ENCODE measurements around the gene FOXI1.

FOXI1 gene

DNA sequence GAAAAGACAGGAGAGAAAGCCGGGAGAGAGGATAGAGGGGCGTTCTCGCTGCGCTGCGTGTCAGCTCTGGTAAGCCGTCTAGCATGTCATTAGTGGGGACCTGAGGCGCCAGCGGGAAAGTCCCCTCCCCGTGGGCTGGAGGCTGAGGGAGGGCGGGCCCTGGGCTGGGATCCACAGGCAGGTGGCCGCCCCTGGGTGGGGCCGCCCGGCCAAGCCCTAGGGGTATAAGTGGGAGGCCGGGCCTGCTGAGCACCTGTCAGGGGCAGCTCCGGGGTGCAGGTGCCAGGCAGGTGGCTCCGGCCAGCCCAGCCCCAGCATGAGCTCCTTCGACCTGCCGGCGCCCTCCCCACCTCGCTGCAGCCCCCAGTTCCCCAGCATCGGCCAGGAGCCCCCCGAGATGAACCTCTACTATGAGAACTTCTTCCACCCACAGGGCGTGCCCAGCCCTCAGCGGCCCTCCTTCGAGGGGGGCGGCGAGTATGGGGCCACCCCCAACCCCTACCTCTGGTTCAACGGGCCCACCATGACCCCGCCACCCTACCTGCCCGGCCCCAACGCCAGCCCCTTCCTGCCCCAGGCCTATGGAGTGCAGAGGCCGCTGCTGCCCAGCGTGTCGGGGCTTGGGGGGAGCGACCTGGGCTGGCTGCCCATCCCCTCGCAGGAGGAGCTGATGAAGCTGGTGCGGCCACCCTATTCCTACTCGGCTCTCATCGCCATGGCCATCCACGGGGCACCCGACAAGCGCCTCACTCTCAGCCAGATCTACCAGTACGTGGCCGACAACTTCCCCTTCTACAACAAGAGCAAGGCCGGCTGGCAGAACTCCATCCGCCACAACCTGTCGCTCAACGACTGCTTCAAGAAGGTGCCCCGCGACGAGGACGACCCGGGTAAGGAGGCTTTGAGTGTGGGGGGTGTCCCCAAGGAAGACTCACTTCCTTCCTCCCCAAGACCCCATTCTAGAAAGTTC is at the start of gene FOXI1:
Gene FOXI1 (plus strand): TSS at position 256 of the 970 bp plus-strand sequence. CDS start 61 bp downstream, at position 317.
- DNase-seq = no peak
- TF ChIP-seq, protein P1, sequence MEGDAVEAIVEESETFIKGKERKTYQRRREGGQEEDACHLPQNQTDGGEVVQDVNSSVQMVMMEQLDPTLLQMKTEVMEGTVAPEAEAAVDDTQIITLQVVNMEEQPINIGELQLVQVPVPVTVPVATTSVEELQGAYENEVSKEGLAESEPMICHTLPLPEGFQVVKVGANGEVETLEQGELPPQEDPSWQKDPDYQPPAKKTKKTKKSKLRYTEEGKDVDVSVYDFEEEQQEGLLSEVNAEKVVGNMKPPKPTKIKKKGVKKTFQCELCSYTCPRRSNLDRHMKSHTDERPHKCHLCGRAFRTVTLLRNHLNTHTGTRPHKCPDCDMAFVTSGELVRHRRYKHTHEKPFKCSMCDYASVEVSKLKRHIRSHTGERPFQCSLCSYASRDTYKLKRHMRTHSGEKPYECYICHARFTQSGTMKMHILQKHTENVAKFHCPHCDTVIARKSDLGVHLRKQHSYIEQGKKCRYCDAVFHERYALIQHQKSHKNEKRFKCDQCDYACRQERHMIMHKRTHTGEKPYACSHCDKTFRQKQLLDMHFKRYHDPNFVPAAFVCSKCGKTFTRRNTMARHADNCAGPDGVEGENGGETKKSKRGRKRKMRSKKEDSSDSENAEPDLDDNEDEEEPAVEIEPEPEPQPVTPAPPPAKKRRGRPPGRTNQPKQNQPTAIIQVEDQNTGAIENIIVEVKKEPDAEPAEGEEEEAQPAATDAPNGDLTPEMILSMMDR (IDR thresholded peaks at IDR 0.05) = no peak
- Histone ChIP-seq H3K27me3 (no peaks in the 10 kb centered on the region), H3K9me3 (no peaks in the 10 kb centered on the region), H3K4me1 (no peaks in the 10 kb centered on the region), H3K4me3 (no peak within 1 kb of the TSS), H3K36me3 (no peaks in the 10 kb centered on the region), H3K27ac (no peak within 1 kb of the TSS)
- intact Hi-C loops (cut with DNase I; ENCODE audit: low total_unique reads) = loop anchor here (10.0 kb wide), 1 partner anchor 309 kb away; no protein-coding TSS in a partner anchor

DNA sequence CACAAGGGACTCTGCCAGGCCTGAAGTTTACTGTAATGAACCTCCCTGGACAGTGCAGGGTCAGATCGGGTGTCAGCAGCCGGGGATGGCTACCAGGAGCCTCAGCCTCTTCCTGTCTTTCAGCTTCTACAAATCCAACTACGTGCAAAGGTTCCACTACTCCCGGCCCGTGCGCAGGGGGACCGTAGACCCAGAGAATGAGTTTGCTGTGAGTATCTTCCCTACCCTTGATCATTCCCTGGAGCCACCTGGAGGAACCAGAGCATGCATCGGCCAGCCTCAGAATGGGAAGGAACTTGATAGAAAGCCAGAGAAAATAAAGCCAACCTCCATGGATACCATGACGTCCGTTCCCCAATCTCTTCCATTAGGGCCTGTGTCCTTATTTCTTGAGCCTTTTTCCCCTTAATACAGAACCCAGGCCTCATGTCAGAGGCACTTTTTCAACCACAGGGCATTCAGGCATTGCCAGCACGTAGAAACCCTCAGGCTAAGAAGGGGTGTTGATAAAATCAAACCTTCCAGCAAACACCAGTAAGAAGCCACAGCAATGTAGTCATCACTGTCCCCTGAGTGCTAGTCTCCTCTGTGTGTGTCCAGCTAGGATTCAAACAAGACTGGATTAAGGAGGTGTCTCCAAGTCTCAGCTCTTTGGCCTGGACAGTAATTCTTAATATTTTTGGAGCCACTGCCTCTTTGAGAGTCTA is 49.0 kb upstream of the FOXI1 start:
- TF ChIP-seq, protein P1 (IDR thresholded peaks at IDR 0.05) = no peak
- intact Hi-C loops (cut with DNase I; ENCODE audit: low total_unique reads) = no loop called here

DNA sequence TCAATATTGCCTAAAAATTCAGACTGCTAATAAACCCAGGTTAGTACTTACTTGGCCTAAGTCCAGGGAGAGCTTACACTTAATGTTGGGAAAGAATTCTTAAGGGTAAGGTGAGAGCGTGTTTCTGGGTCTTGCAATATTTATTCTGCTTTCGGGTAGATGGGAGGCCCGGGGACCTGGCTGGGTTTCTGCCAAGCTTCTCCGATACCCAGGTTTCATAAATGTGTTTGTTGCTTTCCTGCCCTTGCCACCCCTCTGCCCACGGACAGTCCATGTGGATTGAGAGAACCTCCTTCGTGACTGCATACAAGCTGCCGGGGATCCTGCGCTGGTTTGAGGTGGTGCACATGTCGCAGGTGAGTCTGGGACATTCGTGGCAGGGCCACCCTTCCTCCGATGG is 48.4 kb upstream of the FOXI1 start:
- Histone ChIP-seq H3K27me3 (peaks cover 0 to 2% of the 10 kb centered on the region in 2 donors), H3K9me3 (no peaks in the 10 kb centered on the region), H3K4me3 (no peak overlapping the region), H3K27ac (no peak overlapping the region), H3K36me3 (no peaks in the 10 kb centered on the region), H3K4me1 (no peaks in the 10 kb centered on the region)
- intact Hi-C loops (cut with DNase I; ENCODE audit: low total_unique reads) = no loop called here
- TF ChIP-seq, protein P1 (IDR thresholded peaks at IDR 0.05) = no peak
- no peak for DNase-seq

More for the DNA sequence above, 49.0 kb upstream of the FOXI1 start:
- Histone ChIP-seq H3K36me3 (no peaks in the 10 kb centered on the region), H3K27me3 (peaks cover 0 to 2% of the 10 kb centered on the region in 2 donors), H3K27ac (no peak overlapping the region), H3K4me1 (no peaks in the 10 kb centered on the region), H3K4me3 (no peak overlapping the region), H3K9me3 (no peaks in the 10 kb centered on the region)
- no peak for DNase-seq

DNA sequence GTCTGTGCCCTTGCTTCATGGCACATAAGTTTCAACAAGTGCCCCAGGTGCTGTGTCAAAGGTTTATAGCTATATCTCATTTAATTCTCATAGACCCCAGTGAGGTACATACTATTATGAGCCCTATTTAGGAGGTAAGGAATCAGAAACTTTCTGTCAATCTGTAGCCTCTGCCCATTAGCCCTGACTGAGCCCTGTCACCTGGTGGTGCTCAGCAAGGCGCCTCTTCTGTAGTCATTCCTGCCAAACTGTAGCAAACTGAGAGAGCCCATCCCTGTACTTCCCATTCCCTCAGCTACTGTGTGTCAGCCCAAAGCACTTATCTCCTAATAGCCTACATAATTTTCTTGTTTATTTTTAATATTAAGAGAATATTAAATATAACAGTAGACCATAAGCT is 46.5 kb upstream of the FOXI1 start:
- intact Hi-C loops (cut with DNase I; ENCODE audit: low total_unique reads) = no loop called here
- no peak for DNase-seq
- no peak overlapping the region for H3K4me3 ChIP-seq
- TF ChIP-seq, protein P1 (IDR thresholded peaks at IDR 0.05) = no peak
- no peak overlapping the region for H3K27ac ChIP-seq
- no peaks in the 10 kb centered on the region for H3K9me3 ChIP-seq
- H3K4me1 ChIP-seq = no peaks in the 10 kb centered on the region
- H3K36me3 ChIP-seq = no peaks in the 10 kb centered on the region
- peaks cover 0 to 2% of the 10 kb centered on the region in 2 donors for H3K27me3 ChIP-seq

DNA sequence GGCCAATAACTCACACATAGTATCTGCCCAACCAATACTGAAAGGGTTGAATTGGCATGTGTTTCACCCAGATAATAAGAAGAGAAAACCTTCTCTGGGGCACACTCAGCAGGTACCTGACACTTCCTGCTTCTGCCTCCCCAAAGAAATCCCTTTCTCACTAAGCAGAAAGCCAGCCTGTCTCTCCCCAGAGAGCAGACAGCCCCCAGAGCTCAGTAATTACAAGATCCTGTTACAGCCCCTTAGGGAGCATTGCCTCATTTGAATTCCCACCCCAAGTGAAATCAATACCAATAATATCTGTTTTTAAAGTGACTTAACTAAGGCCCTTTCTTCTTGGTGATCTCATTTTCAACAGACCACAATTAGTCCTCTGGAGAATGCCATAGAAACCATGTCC is 38.5 kb upstream of the FOXI1 start:
- TF ChIP-seq, protein P1 (IDR thresholded peaks at IDR 0.05) = no peak
- DNase-seq = no peak
- no peaks in the 10 kb centered on the region for H3K9me3 ChIP-seq
- intact Hi-C loops (cut with DNase I; ENCODE audit: low total_unique reads) = no loop called here
- H3K36me3 ChIP-seq = no peaks in the 10 kb centered on the region
- no peak overlapping the region for H3K4me3 ChIP-seq
- H3K27ac ChIP-seq = no peak overlapping the region
- H3K27me3 ChIP-seq = peaks cover 0 to 5% of the 10 kb centered on the region in 2 donors
- no peaks in the 10 kb centered on the region for H3K4me1 ChIP-seq

All from tibial artery (tissue), 4 donors.